HepG2 (cell line): ENCODE data around the gene SEC14L5.

Experiments used
- ATF3 ChIP-seq: sonication (generic); formaldehyde crosslinking; IDR thresholded peaks from 2 replicates; pipeline ENCODE4 v1.4.0; 2020; ENCODE audit warnings: missing genetic modification reagents
- CEBPB ChIP-seq: IDR thresholded peaks from 2 replicates; pipeline ENCODE4 v1.6.1; 2011; ENCODE audit warnings: low read depth, low read length, improper control_type of control experiment, borderline replicate concordance
- CTCF ChIP-seq: sonication (generic); formaldehyde crosslinking; IDR thresholded peaks from 2 replicates; pipeline ENCODE4 v1.5.0; 2020; ENCODE audit warnings: mild to moderate bottlenecking, missing genetic modification reagents, moderate library complexity
- EZH2 ChIP-seq: conservative IDR thresholded peaks from 2 replicates; pipeline ENCODE4 v1.6.1; 2012; ENCODE audit warnings: mild to moderate bottlenecking, low read depth, low read length, moderate library complexity
- POLR2A ChIP-seq, 2 experiments: IDR thresholded peaks; 2 replicates each; pipeline ENCODE4 v1.6.1; 2011; ENCODE audit warnings: low read depth in 2 of 2, low read length in 2 of 2, mild to moderate bottlenecking in 1 of 2, moderate library complexity in 1 of 2; ENCODE audit not compliant: insufficient read depth in 1 of 2
- U2AF1 ChIP-seq: fragments of 200-400 bp; formaldehyde crosslinking; optimal IDR thresholded peaks from 2 replicates; pipeline ENCODE3; 2017; ENCODE audit warnings: mild to moderate bottlenecking, low read depth, low read length

- TF ChIP-seq U2AF1 (no peak), ATF3 (CRISPR knock-in tag) (no peak), CEBPB (no peak), CTCF (CRISPR knock-in tag) (no peak), POLR2A (IDR thresholded peaks at IDR 0.05; ENCODE audit: insufficient read depth in 1 of 2, low read depth in 2 of 2, low read length in 2 of 2) (no peak), EZH2 (no peak)
Measured at GRCh38 chr16:5062051-5062450, 103.9 kb downstream of the SEC14L5 start.
